Measurements from ENCODE around the gene SMIM33.
A peak's percentile ranks its signal among the peaks of the same experiment; 100 is the strongest.

The SMIM33 gene

GRCh38 chr5:139470821-139471300, at the start of gene SMIM33:
Gene SMIM33, plus strand, starts transcription at chr5:139471004. Its CDS starts 118 bp downstream, at chr5:139471122.
- H3K27me3 ChIP-seq (ENCODE audit: insufficient read depth, low read depth, severe bottlenecking) = no peaks in the 10 kb centered on the region
- no peaks in the 10 kb centered on the region for H3K9me3 ChIP-seq (ENCODE audit: severe bottlenecking)
- TF ChIP-seq CTCF (IDR thresholded peaks at IDR 0.05; ENCODE audit: low read depth, low read length) = no peak
- no peak within 1 kb of the TSS for H3K27ac ChIP-seq
- DNase-seq = no peak
- no peaks in the 10 kb centered on the region for H3K36me3 ChIP-seq
- H3K4me3 ChIP-seq (ENCODE audit: low read depth, low read length) = no peak within 1 kb of the TSS

- Histone ChIP-seq H3K4me3 (ENCODE audit: low read depth, low read length) (no peak overlapping the region), H3K27me3 (ENCODE audit: insufficient read depth, low read depth, severe bottlenecking) (no peaks in the 10 kb centered on the region), H3K27ac (no peak overlapping the region; the same call in 1 of the 2 replicates), H3K9me3 (ENCODE audit: severe bottlenecking) (no peaks in the 10 kb centered on the region), H3K36me3 (peaks cover 28% of the 10 kb centered on the region)
- peak; percentile 51 for DNase-seq
- peak; percentile 70 for TF ChIP-seq CTCF (IDR thresholded peaks at IDR 0.05; ENCODE audit: low read depth, low read length)
Observed at GRCh38 chr5:139422307-139422893, 48.4 kb upstream of the SMIM33 start.

GRCh38 chr5:139425497-139425896, 45.3 kb upstream of the SMIM33 start:
- no peak for TF ChIP-seq CTCF (IDR thresholded peaks at IDR 0.05; ENCODE audit: low read depth, low read length)
- Histone ChIP-seq H3K4me3 (ENCODE audit: low read depth, low read length) (no peak overlapping the region), H3K27ac (no peak overlapping the region), H3K36me3 (peaks cover 14% of the 10 kb centered on the region), H3K27me3 (ENCODE audit: insufficient read depth, low read depth, severe bottlenecking) (no peaks in the 10 kb centered on the region), H3K9me3 (ENCODE audit: severe bottlenecking) (no peaks in the 10 kb centered on the region)
- DNase-seq = no peak

GRCh38 chr5:139426203-139426885, 44.5 kb upstream of the SMIM33 start:
- Histone ChIP-seq H3K9me3 (ENCODE audit: severe bottlenecking) (no peaks in the 10 kb centered on the region), H3K27ac (no peak overlapping the region), H3K27me3 (ENCODE audit: insufficient read depth, low read depth, severe bottlenecking) (no peaks in the 10 kb centered on the region), H3K4me3 (ENCODE audit: low read depth, low read length) (no peak overlapping the region), H3K36me3 (peaks cover 14% of the 10 kb centered on the region)
- TF ChIP-seq CTCF (IDR thresholded peaks at IDR 0.05; ENCODE audit: low read depth, low read length) = no peak
- no peak for DNase-seq

GRCh38 chr5:139430015-139430414, 40.8 kb upstream of the SMIM33 start:
- no peaks in the 10 kb centered on the region for H3K9me3 ChIP-seq (ENCODE audit: severe bottlenecking)
- H3K4me3 ChIP-seq (ENCODE audit: low read depth, low read length) = no peak overlapping the region
- H3K36me3 ChIP-seq = peaks cover 10% of the 10 kb centered on the region
- no peak for TF ChIP-seq CTCF (IDR thresholded peaks at IDR 0.05; ENCODE audit: low read depth, low read length)
- H3K27ac ChIP-seq = no peak overlapping the region
- H3K27me3 ChIP-seq (ENCODE audit: insufficient read depth, low read depth, severe bottlenecking) = no peaks in the 10 kb centered on the region
- no peak for DNase-seq
